C4-2B (cell line): ENCODE measurements around the gene ZNF445.
"Not testable (repeated sequence)": the region's sequence is repeated elsewhere in the genome, so short reads cannot be mapped to it uniquely, and the experiment has no call there.

Experiments used
- H3K27ac ChIP-seq: fragments of 450-650 bp; 2 replicates; pipeline ENCODE4 v1.5.1; 2017
- CTCF ChIP-seq: fragments of 450-650 bp; conservative IDR thresholded peaks from 2 replicates; pipeline ENCODE4 v1.5.1; 2017; ENCODE audit warnings: mild to moderate bottlenecking
- ZFX ChIP-seq: fragments of 450-650 bp; IDR thresholded peaks from 2 replicates; pipeline ENCODE4 v1.6.1; 2017

Gene ZNF445

DNA sequence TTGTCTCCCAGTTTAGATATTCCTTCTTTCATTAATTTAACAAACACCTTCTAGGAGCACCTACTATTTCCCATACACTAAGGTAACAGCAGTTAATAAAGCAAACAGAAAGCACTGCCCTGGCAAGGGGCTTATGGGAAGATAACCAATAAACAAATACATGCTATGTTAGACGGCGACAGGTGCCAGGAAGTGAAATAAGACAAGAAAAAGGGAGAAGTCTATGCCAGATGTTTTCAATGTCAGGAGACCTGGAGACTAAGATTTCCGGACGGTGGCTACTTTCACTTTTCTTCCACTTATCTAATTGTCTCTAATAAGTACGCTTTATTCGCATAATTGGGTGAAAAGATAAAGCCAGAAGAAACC lies 32.5 kb upstream of the ZNF445 start:
- TF ChIP-seq CTCF = no peak
- no peak for TF ChIP-seq ZFX
- peak overlapping the region; percentile 80 for H3K27ac ChIP-seq

DNA sequence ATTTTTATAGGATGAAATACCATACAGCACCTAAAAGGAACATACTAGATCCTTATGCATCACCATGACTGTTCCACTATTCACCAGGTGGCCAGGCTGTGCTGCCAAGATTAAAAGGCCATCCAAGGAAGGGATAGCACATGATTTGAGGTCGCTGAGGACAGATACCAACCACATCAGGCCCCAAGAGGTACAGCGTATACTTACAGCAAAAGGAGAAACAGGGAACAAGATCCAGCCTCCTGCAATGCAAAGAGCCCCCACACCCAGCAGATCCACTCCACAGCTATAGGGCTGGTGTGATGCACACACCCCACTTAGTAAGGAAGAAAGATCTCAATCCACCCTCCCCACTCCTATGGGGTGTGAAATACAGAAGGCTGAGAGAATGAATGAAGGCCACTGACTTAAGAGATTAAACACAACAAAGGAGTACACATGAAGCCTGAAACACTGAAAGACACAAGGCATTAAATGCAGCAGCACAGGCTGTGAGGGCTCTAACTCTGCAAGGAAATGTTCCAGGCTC lies 32.0 kb upstream of the ZNF445 start:
- peak overlapping the region; percentile 40; the same call in 1 of the 2 replicates for H3K27ac ChIP-seq
- TF ChIP-seq CTCF (no peak), ZFX (no peak)

- no peak overlapping the region for H3K27ac ChIP-seq
- TF ChIP-seq CTCF (no peak), ZFX (no peak)
Measured at GRCh38 chr3:44506961-44507360, 29.5 kb upstream of the ZNF445 start.

DNA sequence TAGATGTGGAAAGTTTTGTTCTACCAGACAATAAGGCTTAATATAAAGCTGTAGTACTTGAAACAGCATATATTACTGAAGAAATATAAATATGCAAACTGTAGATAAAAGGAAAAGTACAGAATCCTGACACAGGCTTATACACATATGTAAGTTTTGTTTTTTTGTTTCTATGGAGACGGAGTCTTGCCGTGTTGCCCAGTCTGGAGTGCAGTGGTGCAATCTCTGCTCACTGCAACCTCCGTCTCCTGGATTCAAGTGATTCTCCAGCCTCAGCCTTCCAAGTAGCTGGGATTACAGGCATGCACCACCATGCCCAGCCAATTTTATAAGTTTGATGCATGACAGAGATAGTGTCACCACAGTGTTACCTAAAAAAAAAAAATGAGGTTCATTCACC lies 29.1 kb upstream of the ZNF445 start:
- no peak for TF ChIP-seq CTCF
- TF ChIP-seq ZFX = no peak
- H3K27ac ChIP-seq = no peak overlapping the region

DNA sequence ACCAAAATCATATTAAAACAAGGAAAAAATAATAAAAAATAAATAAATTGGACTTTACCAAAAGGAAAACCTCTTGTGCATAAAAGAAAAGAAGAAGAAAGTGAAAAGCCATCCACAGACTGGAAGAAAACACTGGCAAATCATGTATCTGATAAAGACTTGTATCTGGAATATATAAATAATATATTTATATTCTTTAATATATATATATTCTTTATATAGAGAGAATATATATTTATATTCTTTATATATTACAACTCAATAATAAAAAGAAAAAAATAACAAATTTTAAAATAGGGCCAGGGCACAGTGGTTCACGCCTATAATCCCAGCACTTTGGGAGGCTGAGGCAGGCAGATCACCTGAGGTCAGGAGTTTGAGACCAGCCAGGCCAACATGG lies 27.1 kb upstream of the ZNF445 start:
- TF ChIP-seq ZFX (no peak), CTCF (no peak)

DNA sequence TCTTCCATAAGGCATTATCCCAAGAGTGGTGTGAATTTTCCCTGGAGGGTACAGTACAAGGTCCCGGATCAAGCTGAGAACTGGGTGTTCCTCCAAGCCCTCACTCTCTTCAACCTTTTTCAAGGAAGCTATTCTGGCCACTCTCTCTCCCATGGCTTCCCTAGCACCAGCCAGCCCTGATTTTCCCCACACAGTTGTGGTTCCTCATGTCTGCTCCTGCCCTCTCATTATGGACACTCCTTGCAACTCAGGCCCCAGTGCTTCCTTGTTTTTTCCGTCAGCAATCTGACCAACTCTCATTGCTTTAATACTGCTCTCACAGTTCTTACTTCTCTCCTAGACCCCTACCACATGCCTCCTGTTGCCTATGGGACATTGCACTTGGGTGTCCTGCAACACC lies 25.7 kb upstream of the ZNF445 start:
- H3K27ac ChIP-seq = not testable (repeated sequence)

More for the DNA sequence above, 27.1 kb upstream of the ZNF445 start:
- no peak overlapping the region for H3K27ac ChIP-seq

- no peak overlapping the region for H3K27ac ChIP-seq
- TF ChIP-seq ZFX (no peak), CTCF (no peak)
Measured at GRCh38 chr3:44501971-44502370, 24.5 kb upstream of the ZNF445 start.

DNA sequence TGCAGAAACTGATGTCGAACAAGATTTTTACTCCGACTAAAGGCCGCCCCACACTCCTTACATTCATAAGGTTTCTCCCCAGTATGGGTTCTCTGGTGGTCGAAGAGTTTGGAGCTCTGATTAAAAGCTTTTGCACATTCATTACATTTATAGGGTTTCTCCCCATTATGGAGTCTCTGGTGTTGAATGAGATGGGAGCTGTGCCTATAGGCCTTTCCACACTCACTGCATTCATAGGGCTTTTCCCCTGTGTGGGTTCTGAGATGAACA lies 22.4 kb upstream of the ZNF445 start:
- H3K27ac ChIP-seq = not testable (repeated sequence)
